Heart left ventricle (tissue), 16 donors: Measurements from ENCODE around the gene EPS8L1. TPM values are rescaled to one million over a fixed set of nuclear protein-coding genes. Genes with fewer than 3 reads are reported as not detected.

Source experiments
- ATAC-seq, 4 donors: fragments of 200-7000 bp; cut with Tn5 transposase; one replicate each; pipeline ENCODE4 v1.9.1; 2020 to 2022; ENCODE audit warnings: moderate library complexity in 4 of 4, mild to moderate bottlenecking in 3 of 4, moderate number of reproducible peaks in 1 of 4
- DNase-seq, 5 donors: peaks; one replicate each; pipeline ENCODE4 v3.0.0-alpha.2; 2020
- H3K27ac ChIP-seq, 12 donors: fragments of 200-600 bp; sonication (generic) in 4 of 12; one replicate each; pipeline versions ENCODE4 v1.5.0 to v1.8.0; 2016 to 2022; ENCODE audit warnings: mild to moderate bottlenecking in 2 of 12
- H3K27me3 ChIP-seq, 9 donors: fragments of 200-600 bp; sonication (generic) in 2 of 9; one replicate each; pipeline versions ENCODE4 v1.5.1 to v1.8.0; 2016 to 2022; ENCODE audit warnings: mild to moderate bottlenecking in 3 of 9
- H3K36me3 ChIP-seq, 9 donors: fragments of 200-600 bp; sonication (generic) in 2 of 9; one replicate each; pipeline versions ENCODE4 v1.5.0 to v1.8.0; 2018 to 2022; ENCODE audit warnings: mild to moderate bottlenecking in 2 of 9
- H3K4me1 ChIP-seq, 12 donors: fragments of 200-600 bp; sonication (generic) in 4 of 12; one replicate each; pipeline versions ENCODE4 v1.5.0 to v1.8.0; 2016 to 2022; ENCODE audit warnings: mild to moderate bottlenecking in 3 of 12
- H3K4me3 ChIP-seq, 12 donors: fragments of 200-600 bp; sonication (generic) in 4 of 12; one replicate each; pipeline versions ENCODE4 v1.5.0 to v1.8.0; 2017 to 2022; ENCODE audit warnings: mild to moderate bottlenecking in 9 of 12, moderate library complexity in 4 of 12
- H3K9me3 ChIP-seq, 12 donors: fragments of 200-600 bp; sonication (generic) in 4 of 12; one replicate each; pipeline versions ENCODE4 v1.5.0 to v1.8.0; 2016 to 2022; ENCODE audit warnings: mild to moderate bottlenecking in 1 of 12
- CTCF ChIP-seq, 12 donors: fragments of 200-600 bp; sonication (generic) in 4 of 12; IDR thresholded peaks; one replicate each; pipeline versions ENCODE4 v1.5.0 to v1.8.0; 2018 to 2022; ENCODE audit warnings: antibody characterized with exemption in 12 of 12, mild to moderate bottlenecking in 5 of 12
- POLR2A ChIP-seq, 2 donors: fragments of 450-650 bp; IDR thresholded peaks; one replicate each; pipeline ENCODE4 v1.6.1; 2017; ENCODE audit warnings: antibody characterized with exemption in 2 of 2, mild to moderate bottlenecking in 2 of 2, moderate library complexity in 2 of 2
- WGBS, 4 donors: extraction: QIAGEN DNeasy Blood & Tissue Kit in 2 of 4; methylation state at CpG; one replicate each; pipeline versions ENCODE4 v1.1.5 to v1.1.7; 2013 to 2018; 5-methylcytosine and 5-hydroxymethylcytosine counted together
- intact Hi-C, 10 donors: fragments of 100-400 bp; cut with DNase I; formaldehyde crosslinking; loops; one replicate each; pipeline versions ENCODE4 v1.11.1 to v1.14.2; 2022
- polyA plus RNA-seq, 2 donors: library from polyadenylated mRNA; stranded (reverse); fragments of 200-250 nt; gene quantifications; one replicate each; pipeline ENCODE4 v1.2.3, GENCODE V29; 2013
- total RNA-seq, 9 donors: library from RNA; depleted of rRNA in 2 of 9; stranded (reverse); fragments of >200 nt in 2 of 9; fragmentation: NEBNext Ultra II Directional in 3 of 9; extraction: Animal tissue kit (Norgen Biotek cat#: 25700) in 3 of 9; gene quantifications; one replicate each; pipeline versions ENCODE4 v1.1.0 to v1.2.4, GENCODE V29; 2016 to 2023
- donor health status: ischemic (EF 13 %, LVEDD 7.1; RV severe dilation, severe dysfunction).
- donor health status: healthy with polysubstance abuse.
- donor health status: DM: no; HTN: yes; CAD: no.
- donor health status: DM: no; HTN: no; CAD: no.
- donor health status: ischemic (EF 25% LVEDD 6.9; RV normal size, moderate dysfunction).
- donor health status: ischemic (EF 25% LVEDD 5.7; RV mildly dilated, moderate dysfunction).
- donor health status: healthy.
- donor health status: DM: yes; HTN: yes; CAD: no.
- donor health status: ischemic (EF 35%, LVEDD 5.7; RV mildly dilated, moderate dysfunction).
- donor health status: nonischemic (EF 11% LVEDD 7.7; RV severe dilation, severe dysfunction).
- donor health status: DM: yes; HTN: yes; CAD: no.
- donor health status: PGD.
- donor health status: ischemic (EF 29% LVEDD 5.4; RV normal size, mild dysfunction).
- donor health status: nonischemic (EF 23%, LVEDD 6.1; RV moderate dilation, normal function).

The EPS8L1 gene
- total and polyA plus RNA-seq, 11 donors: 0.44 to 25.5 (median 2.0) TPM

- Histone ChIP-seq H3K4me1 (peaks cover 5 to 70% (median 44%) of the 10 kb centered on the region in 12 donors), H3K36me3 (peaks cover 0 to 37% (median 26%) of the 10 kb centered on the region in 9 donors), H3K9me3 (no peaks in the 10 kb centered on the region), H3K27me3 (no peaks in the 10 kb centered on the region), H3K27ac (peak overlapping the region; percentile 82 to 99 (median 96)), H3K4me3 (peak overlapping the region in 8 of 12 donors; percentile 19 to 93 (median 31))
- intact Hi-C loops: no loop called here
- WGBS, 4 donors: 44 to 62% (median 48%) methylated on average over 18 to 23 of the region's 23 CpGs
- TF ChIP-seq CTCF (IDR thresholded peaks at IDR 0.05) (peak in 3 of 12 donors; percentile 8 to 16 (median 10)), POLR2A (IDR thresholded peaks at IDR 0.05) (no peak)
- peak in 1 of 5 donors; percentile 43 for DNase-seq
- peak; percentile 0 to 6 (median 2) for ATAC-seq
Observed at GRCh38 chr19:55112777-55113569, 37.3 kb downstream of the EPS8L1 start.

- TF ChIP-seq CTCF (IDR thresholded peaks at IDR 0.05): no peak
- peak; percentile 22 to 69 for TF ChIP-seq POLR2A (IDR thresholded peaks at IDR 0.05)
- H3K27me3 ChIP-seq: no peaks in the 10 kb centered on the region
- H3K4me1 ChIP-seq: peaks cover 5 to 76% (median 47%) of the 10 kb centered on the region in 12 donors
- DNase-seq (peak; percentile 85 to 97 (median 97)), ATAC-seq (peak; percentile 60 to 77 (median 66))
- peaks cover 0 to 32% (median 23%) of the 10 kb centered on the region in 9 donors for H3K36me3 ChIP-seq
- H3K4me3 ChIP-seq: peak overlapping the region in 8 of 12 donors; percentile 19 to 93 (median 31)
- 7 to 12% (median 11%) methylated on average over 11 to 12 of the region's 12 CpGs for WGBS, 4 donors
- H3K27ac ChIP-seq: peak overlapping the region; percentile 82 to 99 (median 96)
- intact Hi-C loops: loop anchor here in 1 of 10 donors (2.0 kb wide), 1 partner anchor 25 kb away; no protein-coding TSS in a partner anchor
- H3K9me3 ChIP-seq: no peaks in the 10 kb centered on the region
Observed at GRCh38 chr19:55113570-55114039, 37.9 kb downstream of the EPS8L1 start.

GRCh38 chr19:55114566-55115145 is 39.0 kb downstream of the EPS8L1 start:
- Histone ChIP-seq H3K36me3 (peaks cover 0 to 21% (median 13%) of the 10 kb centered on the region in 9 donors), H3K4me3 (peak overlapping the region in 8 of 12 donors; percentile 13 to 98 (median 90)), H3K4me1 (peaks cover 5 to 70% (median 48%) of the 10 kb centered on the region in 12 donors), H3K27me3 (no peaks in the 10 kb centered on the region), H3K9me3 (no peaks in the 10 kb centered on the region), H3K27ac (peak overlapping the region; percentile 90 to 99 (median 96))
- 72 to 80% (median 73%) methylated on average over 9 of the region's 9 CpGs for WGBS, 4 donors
- no peak for TF ChIP-seq POLR2A (IDR thresholded peaks at IDR 0.05)
- no peak for TF ChIP-seq CTCF (IDR thresholded peaks at IDR 0.05)
- no peak for ATAC-seq
- no peak for DNase-seq
- intact Hi-C loops: loop anchor here in 2 of 10 donors (2.0 to 5.0 kb wide), 2 partner anchors 26 to 43 kb away; partner anchors contain the start of gene TNNI3 (in 1 of the 2)
